NCI-H1092 treated with DMSO at 0.1 percent for 48 hours (cell line): ENCODE measurements around the gene PICALM.
A peak's percentile ranks its signal among the peaks of the same experiment; 100 is the strongest.

ENCODE experiments used
- DNase-seq: peaks from one replicate; lab custom pipeline; 2025; lab: John Stamatoyannopoulos, UW

Gene PICALM

GRCh38 chr11:86047275-86047991 is 21.5 kb downstream of the PICALM start:
- DNase-seq: no peak

DNA sequence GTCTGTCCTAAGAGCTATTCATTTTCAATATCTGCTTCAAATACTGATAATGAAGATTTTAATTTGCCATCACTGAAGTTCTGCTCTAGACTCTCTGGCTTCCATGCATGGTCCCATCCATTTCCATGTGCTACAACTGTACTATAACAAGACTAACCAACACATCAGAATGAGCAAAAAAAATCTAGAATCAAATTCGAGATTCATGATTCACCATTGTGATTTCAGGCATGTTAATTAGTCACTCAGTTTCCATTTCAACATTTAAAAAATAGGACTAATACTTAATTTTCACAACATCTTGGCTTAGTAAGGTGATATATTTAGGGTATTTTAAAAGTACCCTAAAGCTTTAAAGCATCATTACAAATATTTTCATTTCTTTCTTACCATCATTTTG is 22.8 kb downstream of the PICALM start:
- no peak for DNase-seq

GRCh38 chr11:86043765-86044503 is 24.9 kb downstream of the PICALM start:
- no peak for DNase-seq

GRCh38 chr11:86041975-86042378 is 26.9 kb downstream of the PICALM start:
- DNase-seq: peak; percentile 87

GRCh38 chr11:86040919-86041850 is 27.7 kb downstream of the PICALM start:
- no peak for DNase-seq

DNA sequence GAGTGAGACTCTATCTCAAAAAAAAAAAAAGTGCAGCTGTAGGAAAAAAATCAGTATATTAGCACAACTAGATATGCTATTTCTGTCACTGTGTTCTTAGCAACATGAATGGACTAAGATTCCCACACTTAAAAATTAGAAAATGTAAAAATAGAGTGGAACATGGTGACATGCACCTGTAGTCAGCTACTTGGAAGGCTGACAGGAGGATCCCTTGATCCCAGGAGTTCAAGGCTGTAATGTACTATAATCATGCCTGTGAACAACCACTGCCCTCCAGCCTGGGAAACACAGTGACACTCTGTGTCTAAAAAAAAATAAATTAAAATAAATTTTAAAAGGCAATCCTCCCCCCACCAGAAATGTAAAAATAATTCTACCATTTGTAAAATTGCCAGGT is 29.8 kb downstream of the PICALM start:
- DNase-seq: no peak

DNA sequence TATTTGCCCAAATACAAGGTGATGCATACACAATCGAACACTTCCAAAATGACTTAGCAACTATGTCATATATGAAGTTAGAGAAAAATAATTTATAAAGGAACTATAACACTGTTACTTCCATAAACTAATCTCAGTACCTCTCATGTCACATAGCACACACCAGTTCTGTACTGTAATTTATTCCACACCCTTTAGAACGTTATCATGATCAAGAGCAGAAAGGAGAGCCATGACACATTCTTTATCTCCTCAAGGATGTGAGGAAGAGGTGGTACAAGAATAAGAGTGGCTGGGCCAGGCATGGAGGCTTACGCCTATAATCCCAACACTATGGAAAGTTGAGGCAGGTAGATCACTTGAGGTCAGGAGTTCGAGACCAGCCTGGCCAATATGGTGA is 31.1 kb downstream of the PICALM start:
- DNase-seq: no peak

DNA sequence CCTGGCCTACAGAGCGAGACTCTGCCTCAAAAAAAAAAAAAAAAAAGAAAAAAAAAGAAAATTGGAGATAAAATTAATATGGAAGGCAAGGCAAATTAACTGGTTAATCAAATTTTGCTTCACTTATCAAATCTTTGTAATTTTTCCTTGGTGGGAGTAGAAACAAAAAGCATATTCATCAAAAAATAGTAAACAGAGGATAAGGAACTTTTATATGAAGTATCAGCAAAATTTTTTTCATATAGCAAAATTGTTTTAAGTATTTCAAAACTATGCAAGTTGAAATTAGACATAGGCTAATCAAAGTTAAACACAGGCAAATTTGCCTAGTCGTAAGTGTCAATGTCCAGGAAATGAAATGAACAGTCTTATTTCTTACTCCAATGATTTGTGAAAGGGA is 33.0 kb downstream of the PICALM start:
- DNase-seq: no peak

DNA sequence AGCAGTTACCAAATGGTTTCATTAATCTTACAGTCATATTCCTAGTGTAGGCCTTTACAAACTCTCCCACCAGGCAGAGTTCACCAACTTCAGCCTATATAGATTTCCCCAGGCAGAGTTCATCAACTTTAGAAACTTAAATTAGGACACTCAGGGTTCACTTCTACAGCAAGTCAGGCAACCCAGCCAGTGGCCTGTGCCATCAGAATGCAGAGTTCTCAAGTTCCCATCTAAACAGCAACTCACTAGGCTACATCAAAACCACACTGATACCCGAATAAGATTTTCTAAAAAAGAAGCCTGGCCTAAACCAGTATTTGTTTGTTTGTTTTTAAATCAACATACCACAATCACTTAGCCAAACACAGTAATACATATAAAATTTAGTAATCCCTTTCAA is 33.7 kb downstream of the PICALM start:
- no peak for DNase-seq

DNA sequence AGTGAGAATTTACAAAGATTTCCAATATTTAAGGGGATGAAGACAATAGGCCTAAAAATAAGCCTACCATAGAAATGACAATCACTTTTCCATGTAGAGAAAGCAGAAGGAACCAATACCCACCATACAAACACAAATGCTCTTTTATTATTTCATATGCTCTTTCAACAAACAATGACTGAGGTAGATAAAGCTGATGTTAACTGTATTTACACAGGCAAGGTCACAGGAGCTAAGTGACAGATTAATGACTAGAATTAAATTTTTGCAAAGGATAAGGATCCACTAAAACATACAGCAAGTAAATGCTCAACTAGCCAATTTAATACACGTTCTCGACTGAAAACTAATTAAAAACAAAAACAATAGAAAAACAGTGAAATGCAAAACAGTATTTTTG is 34.2 kb downstream of the PICALM start:
- DNase-seq: peak; percentile 17

GRCh38 chr11:86021377-86021776 is 47.5 kb downstream of the PICALM start:
- no peak for DNase-seq

DNA sequence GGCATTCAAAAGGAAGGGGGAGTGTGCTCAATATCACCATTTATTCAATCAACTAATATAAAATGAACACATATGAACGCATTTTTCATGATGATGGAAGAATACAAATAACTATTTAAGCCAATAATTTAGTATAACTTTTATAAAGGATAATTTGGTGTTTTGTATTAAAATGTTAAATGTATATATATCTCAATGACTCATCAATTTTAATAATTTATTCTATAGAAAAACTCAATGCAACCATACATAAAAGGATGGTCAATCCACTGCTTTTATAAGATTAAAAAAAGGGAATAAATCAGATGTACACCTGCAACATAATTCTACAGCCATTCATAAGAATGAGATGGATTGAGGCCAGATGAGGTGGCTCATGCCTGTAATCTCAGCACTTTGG is 50.6 kb downstream of the PICALM start:
- no peak for DNase-seq

DNA sequence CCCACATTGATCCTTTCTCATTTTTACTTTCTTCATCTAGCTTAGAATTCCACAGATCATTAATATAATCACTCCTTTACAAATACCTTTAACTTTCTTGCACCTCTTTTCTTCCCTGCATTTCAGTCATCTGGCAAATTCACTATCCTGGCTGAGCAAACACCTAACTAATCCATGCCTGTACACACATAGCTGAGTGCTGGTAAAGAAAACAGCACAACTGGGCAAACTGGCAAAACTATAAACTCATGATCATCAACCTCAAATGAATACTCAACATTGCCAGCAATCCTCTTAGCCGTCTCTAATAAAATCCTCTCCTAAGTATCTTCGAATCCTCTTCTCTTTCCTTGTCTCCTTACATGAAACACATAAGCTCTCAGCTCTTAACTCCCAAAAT is 52.4 kb downstream of the PICALM start:
- no peak for DNase-seq

DNA sequence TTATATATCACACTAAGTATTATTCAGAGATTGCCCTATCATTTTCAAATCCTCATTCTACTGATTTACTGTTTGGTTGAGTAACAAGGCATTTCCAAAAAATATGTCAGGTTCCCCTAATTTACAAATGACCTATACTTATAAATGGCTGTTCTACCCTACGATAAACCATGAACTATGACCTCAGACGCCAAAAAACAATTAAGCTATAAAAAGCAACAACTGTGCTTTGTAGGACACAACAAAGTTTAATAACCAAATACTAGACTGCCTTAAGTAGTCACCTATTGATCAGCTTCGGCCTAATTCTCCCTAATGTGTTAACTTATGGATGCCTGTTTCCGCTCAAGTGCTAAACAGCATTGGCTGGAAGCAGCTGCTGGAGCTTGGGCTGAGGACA is 53.2 kb downstream of the PICALM start:
- DNase-seq: no peak

- DNase-seq: no peak
Measured at GRCh38 chr11:86014221-86014620, 54.7 kb downstream of the PICALM start.

- no peak for DNase-seq
Measured at GRCh38 chr11:86013713-86014112, 55.2 kb downstream of the PICALM start.

- no peak for DNase-seq
Measured at GRCh38 chr11:86011175-86011574, 57.7 kb downstream of the PICALM start.

GRCh38 chr11:86003654-86004053 is 65.2 kb downstream of the PICALM start:
- DNase-seq: no peak

- DNase-seq: no peak
Measured at GRCh38 chr11:86002431-86002830, 66.5 kb downstream of the PICALM start.

- DNase-seq: no peak
Measured at GRCh38 chr11:85991508-85991907, 77.4 kb downstream of the PICALM start.

GRCh38 chr11:85989746-85990145 is 79.1 kb downstream of the PICALM start:
- DNase-seq: no peak

DNA sequence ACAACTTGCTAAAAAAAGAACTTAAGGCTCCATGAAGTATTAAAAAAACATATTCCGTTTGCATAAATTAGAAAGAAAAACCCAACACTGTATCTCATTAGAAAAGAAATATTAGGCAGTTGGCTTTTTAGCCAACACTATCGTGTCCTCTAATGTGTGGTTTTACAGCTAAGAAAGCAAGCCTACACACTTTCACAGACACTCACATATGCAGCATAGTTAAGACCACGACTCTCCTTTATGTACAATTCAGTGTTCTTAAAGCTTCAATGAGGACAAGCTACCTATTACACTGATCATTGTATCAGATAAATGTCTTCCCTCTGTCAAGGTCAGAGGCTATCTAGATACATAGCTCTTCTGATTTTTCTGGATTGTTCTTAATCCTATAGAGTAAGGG is 80.1 kb downstream of the PICALM start:
- DNase-seq: no peak

DNA sequence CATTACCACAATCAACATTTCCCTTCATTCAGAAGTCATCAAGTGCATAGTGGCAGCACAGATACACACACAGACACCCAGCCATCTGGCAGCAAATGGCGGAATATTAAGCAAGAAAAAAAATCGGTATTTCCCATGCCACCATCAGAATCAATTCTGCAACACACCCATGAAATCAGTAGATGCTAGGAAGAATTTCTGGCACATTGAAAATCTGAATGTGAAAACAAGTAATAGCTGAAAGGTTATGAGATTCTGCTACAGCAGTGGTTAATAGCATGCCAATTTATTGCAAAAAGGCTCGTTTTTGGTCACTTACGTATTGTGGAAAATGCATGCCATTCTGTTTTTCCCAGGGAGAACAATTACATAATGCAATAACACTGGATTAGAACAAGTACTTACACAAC is 91.1 kb downstream of the PICALM start:
- DNase-seq: no peak
